ENCODE measurements around the gene C1QTNF3. TPM values are rescaled to one million over a fixed set of nuclear protein-coding genes. Genes with fewer than 3 reads are reported as not detected.

The C1QTNF3 gene
- total and polyA plus RNA-seq, 2 of the 8 experiments (the other 6 are each of a cell fraction or from before 2014, with no cell fraction given): 1.0 to 1.2 TPM

- TF ChIP-seq KDM5A (IDR thresholded peaks at IDR 0.05; ENCODE audit: low read length) (no peak), RBBP5 (IDR thresholded peaks at IDR 0.05; ENCODE audit: borderline replicate concordance, low read depth, low read length) (no peak), TCF12 (IDR thresholded peaks at IDR 0.05; ENCODE audit: low read depth, low read length) (no peak), KDM1A (IDR thresholded peaks at IDR 0.05; ENCODE audit: borderline replicate concordance, low read length) (no peak)
These were observed 57.6 kb downstream of the C1QTNF3 start (continued) for GRCh38 chr5:33985447-33985846.
